Neural progenitor cell (in vitro differentiated cells): ENCODE measurements around the gene RHOG. TPM values are rescaled to one million over a fixed set of nuclear protein-coding genes. Genes with fewer than 3 reads are reported as not detected.

Source experiments
- DNase-seq: peaks from one replicate; pipeline ENCODE4 v3.0.0-alpha.2; 2016; ENCODE audit warnings: low spot score
- H2AFZ ChIP-seq: fragments of 200-600 bp; sonication (generic); replicated peaks from 2 replicates; pipeline ENCODE4 v1.6.1; 2016; ENCODE audit warnings: antibody characterized with exemption
- H3F3A ChIP-seq: fragments of 200-600 bp; sonication (generic); 2 replicates; pipeline ENCODE4 v1.6.1; 2016; ENCODE audit warnings: antibody characterized with exemption, low read depth
- H3K27ac ChIP-seq: fragments of 200-600 bp; sonication (generic); 2 replicates; pipeline ENCODE4 v1.5.1; 2016; ENCODE audit warnings: mild to moderate bottlenecking
- H3K27me3 ChIP-seq: fragments of 200-600 bp; sonication (generic); 2 replicates; pipeline ENCODE4 v1.6.1; 2016; ENCODE audit warnings: mild to moderate bottlenecking, moderate library complexity
- H3K36me3 ChIP-seq: fragments of 200-600 bp; sonication (generic); 2 replicates; pipeline ENCODE4 v1.5.1; 2016
- H3K4me1 ChIP-seq: fragments of 200-600 bp; sonication (generic); 2 replicates; pipeline ENCODE4 v1.6.1; 2016; ENCODE audit warnings: mixed run types
- H3K4me2 ChIP-seq: fragments of 200-600 bp; sonication (generic); 2 replicates; pipeline ENCODE4 v1.6.1; 2016
- H3K4me3 ChIP-seq: fragments of 200-600 bp; sonication (generic); 2 replicates; pipeline ENCODE4 v1.5.1; 2016
- H3K79me2 ChIP-seq: fragments of 200-600 bp; sonication (generic); 2 replicates; pipeline ENCODE4 v1.6.1; 2016; ENCODE audit warnings: low read depth
- H3K9ac ChIP-seq: fragments of 200-600 bp; sonication (generic); 2 replicates; pipeline ENCODE4 v1.6.1; 2016
- H3K9me3 ChIP-seq: fragments of 200-600 bp; sonication (generic); 2 replicates; pipeline ENCODE4 v1.5.1; 2016; ENCODE audit warnings: low read depth
- H4K20me1 ChIP-seq: fragments of 200-600 bp; sonication (generic); 2 replicates; pipeline ENCODE4 v1.6.1; 2016; ENCODE audit warnings: low read depth
- H3K27ac Mint-ChIP-seq: 3 replicates; pipeline ENCODE4 v1.8.0; 2021; ENCODE audit warnings: mixed read lengths
- H3K27me3 Mint-ChIP-seq: 2 replicates; pipeline ENCODE4 v1.8.0; 2022; ENCODE audit warnings: low read depth, mild to moderate bottlenecking, inconsistent platforms, moderate library complexity, mixed read lengths; ENCODE audit not compliant: insufficient read depth
- H3K36me3 Mint-ChIP-seq: 3 replicates; pipeline ENCODE4 v1.8.0; 2021; ENCODE audit warnings: mixed read lengths
- H3K4me1 Mint-ChIP-seq: 3 replicates; pipeline ENCODE4 v1.8.0; 2021; ENCODE audit warnings: mixed read lengths
- H3K4me3 Mint-ChIP-seq: 3 replicates; pipeline ENCODE4 v1.8.0; 2021; ENCODE audit warnings: mild to moderate bottlenecking, moderate library complexity, mixed read lengths
- H3K9me3 Mint-ChIP-seq: 3 replicates; pipeline ENCODE4 v1.8.0; 2020; ENCODE audit warnings: mixed read lengths
- EZH2 ChIP-seq: fragments of 200-600 bp; sonication (generic); IDR thresholded peaks from 2 replicates; pipeline ENCODE4 v1.6.1; 2017; ENCODE audit warnings: antibody characterized with exemption, mild to moderate bottlenecking, moderate library complexity
- EZH2phosphoT487 ChIP-seq: fragments of 200-600 bp; sonication (generic); IDR thresholded peaks from 2 replicates; pipeline ENCODE4 v1.6.1; 2017; ENCODE audit warnings: antibody characterized with exemption
- total RNA-seq: library from RNA; depleted of rRNA; stranded (reverse); fragments of >200 nt; gene quantifications from 2 replicates; pipeline ENCODE4 v1.2.3, GENCODE V29; 2015; ENCODE audit warnings: low replicate concordance
- TF ChIP-seq, protein P1 (sequence below): fragments of 200-600 bp; sonication (generic); IDR thresholded peaks from 2 replicates; pipeline ENCODE4 v1.5.1; 2017; ENCODE audit warnings: antibody characterized with exemption, mild to moderate bottlenecking

RHOG gene
- total RNA-seq, 1 donor from 2014 or later: 5.9 TPM

DNA sequence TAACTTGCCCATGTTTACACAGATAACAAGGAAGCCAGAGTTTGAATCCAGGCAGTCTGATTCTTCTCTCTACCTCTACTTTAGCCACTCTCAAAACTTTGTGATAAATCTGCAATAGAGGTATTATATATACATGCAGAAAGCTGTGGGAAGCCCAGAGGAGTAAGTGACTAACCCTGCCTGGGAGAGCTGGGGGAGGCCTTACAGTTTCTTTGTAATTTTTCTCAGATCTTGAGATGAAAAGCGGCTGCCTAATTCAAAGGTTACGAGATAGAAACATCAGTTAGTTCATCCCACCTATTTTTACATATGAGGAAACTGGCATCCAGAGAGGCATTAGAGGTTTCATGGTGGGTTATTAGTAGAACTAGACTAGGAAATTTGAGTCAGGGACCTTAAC is 19.6 kb upstream of the RHOG start:
- Histone ChIP-seq H3F3A (peaks cover 10% of the 10 kb centered on the region), H3K4me2 (no peak overlapping the region), H3K4me1 (peaks cover 21% of the 10 kb centered on the region), H3K9me3 (no peaks in the 10 kb centered on the region), H3K36me3 (no peaks in the 10 kb centered on the region), H4K20me1 (peaks cover 16% of the 10 kb centered on the region), H3K27me3 (peaks cover 20% of the 10 kb centered on the region), H3K79me2 (no peaks in the 10 kb centered on the region), H3K27ac (no peak overlapping the region), H3K4me3 (no peak overlapping the region), H3K9ac (no peak overlapping the region), H2AFZ (no peak overlapping the region)
- Mint-ChIP-seq H3K36me3 (no peaks in the 10 kb centered on the region), H3K9me3 (peaks cover 3% of the 10 kb centered on the region), H3K4me3 (no peak overlapping the region), H3K4me1 (peaks cover 56% of the 10 kb centered on the region), H3K27ac (no peak overlapping the region), H3K27me3 (no peaks in the 10 kb centered on the region)
- TF ChIP-seq EZH2phosphoT487 (no peak), EZH2 (no peak)
- TF ChIP-seq, protein P1, sequence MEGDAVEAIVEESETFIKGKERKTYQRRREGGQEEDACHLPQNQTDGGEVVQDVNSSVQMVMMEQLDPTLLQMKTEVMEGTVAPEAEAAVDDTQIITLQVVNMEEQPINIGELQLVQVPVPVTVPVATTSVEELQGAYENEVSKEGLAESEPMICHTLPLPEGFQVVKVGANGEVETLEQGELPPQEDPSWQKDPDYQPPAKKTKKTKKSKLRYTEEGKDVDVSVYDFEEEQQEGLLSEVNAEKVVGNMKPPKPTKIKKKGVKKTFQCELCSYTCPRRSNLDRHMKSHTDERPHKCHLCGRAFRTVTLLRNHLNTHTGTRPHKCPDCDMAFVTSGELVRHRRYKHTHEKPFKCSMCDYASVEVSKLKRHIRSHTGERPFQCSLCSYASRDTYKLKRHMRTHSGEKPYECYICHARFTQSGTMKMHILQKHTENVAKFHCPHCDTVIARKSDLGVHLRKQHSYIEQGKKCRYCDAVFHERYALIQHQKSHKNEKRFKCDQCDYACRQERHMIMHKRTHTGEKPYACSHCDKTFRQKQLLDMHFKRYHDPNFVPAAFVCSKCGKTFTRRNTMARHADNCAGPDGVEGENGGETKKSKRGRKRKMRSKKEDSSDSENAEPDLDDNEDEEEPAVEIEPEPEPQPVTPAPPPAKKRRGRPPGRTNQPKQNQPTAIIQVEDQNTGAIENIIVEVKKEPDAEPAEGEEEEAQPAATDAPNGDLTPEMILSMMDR: no peak
- no peak for DNase-seq

DNA sequence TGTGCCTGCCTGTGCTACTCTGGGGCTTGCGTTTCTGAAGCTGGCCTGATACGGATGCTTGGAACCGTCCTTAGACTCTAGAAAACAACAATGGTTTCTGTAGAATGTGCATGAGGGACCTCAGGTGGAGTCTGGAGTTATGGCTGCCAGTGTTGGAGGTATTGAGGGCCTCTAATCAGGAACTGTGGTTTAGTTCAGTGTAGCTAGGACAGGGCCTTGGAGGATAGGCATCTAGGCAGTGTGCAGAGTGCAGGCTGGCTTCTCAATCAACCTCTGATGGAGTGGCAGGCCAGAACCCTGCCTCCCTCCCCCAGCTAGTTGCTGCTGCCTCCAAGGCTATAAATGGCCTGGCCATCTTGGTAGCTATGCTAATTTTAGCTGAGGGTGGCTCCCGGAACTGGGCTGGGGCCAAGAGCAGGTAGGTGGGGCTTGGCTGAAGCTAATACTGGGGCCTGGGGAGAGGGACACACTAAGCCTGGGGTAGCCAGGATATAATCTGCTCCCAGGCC is 18.7 kb upstream of the RHOG start:
- Histone ChIP-seq H3K27me3 (peaks cover 20% of the 10 kb centered on the region), H3K4me2 (no peak overlapping the region), H3K4me1 (peaks cover 25% of the 10 kb centered on the region), H3F3A (peaks cover 15% of the 10 kb centered on the region), H3K9ac (no peak overlapping the region), H3K9me3 (no peaks in the 10 kb centered on the region), H3K27ac (no peak overlapping the region), H4K20me1 (peaks cover 16% of the 10 kb centered on the region), H3K36me3 (no peaks in the 10 kb centered on the region), H2AFZ (no peak overlapping the region), H3K79me2 (no peaks in the 10 kb centered on the region), H3K4me3 (no peak overlapping the region)
- H3K4me1 Mint-ChIP-seq: peaks cover 61% of the 10 kb centered on the region
- H3K4me3 Mint-ChIP-seq: no peak overlapping the region
- DNase-seq: no peak
- H3K9me3 Mint-ChIP-seq: peaks cover 3% of the 10 kb centered on the region
- peaks cover 4% of the 10 kb centered on the region for H3K27me3 Mint-ChIP-seq
- TF ChIP-seq EZH2phosphoT487 (no peak), EZH2 (no peak)
- TF ChIP-seq, protein P1: no peak
- no peaks in the 10 kb centered on the region for H3K36me3 Mint-ChIP-seq
- no peak overlapping the region for H3K27ac Mint-ChIP-seq

DNA sequence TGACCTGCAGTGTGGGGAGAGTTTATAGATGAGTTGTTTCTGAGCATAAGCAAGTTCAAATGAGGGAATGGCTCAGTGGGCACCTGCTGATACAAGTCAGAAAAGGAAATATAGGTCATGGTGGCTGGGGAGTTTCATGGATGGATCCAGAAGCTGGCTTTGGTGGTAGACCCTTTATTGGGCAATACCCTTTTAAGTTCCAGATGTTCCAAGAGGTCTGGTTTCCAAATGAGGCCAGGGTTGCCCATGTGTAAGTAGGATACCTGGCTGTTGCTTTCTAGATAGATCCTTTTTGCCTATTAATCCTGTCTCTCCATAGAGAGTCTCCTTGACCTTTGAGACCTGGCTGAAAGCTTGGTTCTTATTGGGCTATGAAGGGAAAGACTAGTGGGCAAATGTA is 16.9 kb upstream of the RHOG start:
- Histone ChIP-seq H3K4me1 (peaks cover 30% of the 10 kb centered on the region), H3K9ac (no peak overlapping the region), H3K36me3 (no peaks in the 10 kb centered on the region), H3K4me3 (no peak overlapping the region), H4K20me1 (peaks cover 16% of the 10 kb centered on the region), H3F3A (peaks cover 21% of the 10 kb centered on the region), H3K4me2 (no peak overlapping the region), H2AFZ (no peak overlapping the region), H3K27ac (no peak overlapping the region), H3K27me3 (peaks cover 20% of the 10 kb centered on the region), H3K79me2 (no peaks in the 10 kb centered on the region), H3K9me3 (no peaks in the 10 kb centered on the region)
- no peak for DNase-seq
- TF ChIP-seq EZH2phosphoT487: no peak
- no peak for TF ChIP-seq EZH2
- TF ChIP-seq, protein P1: no peak
- peaks cover 3% of the 10 kb centered on the region for H3K9me3 Mint-ChIP-seq
- peaks cover 4% of the 10 kb centered on the region for H3K27me3 Mint-ChIP-seq
- H3K27ac Mint-ChIP-seq: no peak overlapping the region
- peaks cover 67% of the 10 kb centered on the region for H3K4me1 Mint-ChIP-seq
- H3K4me3 Mint-ChIP-seq: peak overlapping the region; percentile 94
- no peaks in the 10 kb centered on the region for H3K36me3 Mint-ChIP-seq
